Activated CD4-positive, alpha-beta T cell treated with anti-CD3 and anti-CD28 coated beads for 48 hours (primary cell): ENCODE results near the gene LRP2BP.
"Not testable (repeated sequence)": the region's sequence is repeated elsewhere in the genome, so short reads cannot be mapped to it uniquely, and the experiment has no call there.

ENCODE experiments used
- DNase-seq: peaks from one replicate; pipeline ENCODE4 v3.0.0-alpha.2; 2020

LRP2BP gene

GRCh38 chr4:185394568-185395237, 1.0 kb downstream of the LRP2BP start:
- DNase-seq = no peak

DNA sequence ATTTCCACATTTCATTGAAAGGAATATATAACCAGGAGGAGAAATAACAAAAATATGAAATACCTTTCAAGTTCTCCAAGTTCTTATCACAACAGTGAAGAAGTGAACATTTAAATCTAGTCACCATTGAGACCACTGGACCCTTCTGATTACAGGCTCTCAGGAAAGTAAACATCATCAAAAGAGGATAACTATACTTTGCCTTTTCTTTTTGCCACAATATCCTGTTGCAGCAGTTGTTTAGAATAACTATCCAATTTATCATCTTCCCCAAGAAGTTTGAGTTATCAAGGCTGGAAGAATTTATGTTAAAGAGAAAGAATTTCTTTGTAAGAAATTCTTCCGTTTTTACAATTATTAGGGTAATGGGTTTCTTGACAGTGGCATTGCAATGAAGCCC, 3.6 kb downstream of the LRP2BP start:
- DNase-seq = no peak

DNA sequence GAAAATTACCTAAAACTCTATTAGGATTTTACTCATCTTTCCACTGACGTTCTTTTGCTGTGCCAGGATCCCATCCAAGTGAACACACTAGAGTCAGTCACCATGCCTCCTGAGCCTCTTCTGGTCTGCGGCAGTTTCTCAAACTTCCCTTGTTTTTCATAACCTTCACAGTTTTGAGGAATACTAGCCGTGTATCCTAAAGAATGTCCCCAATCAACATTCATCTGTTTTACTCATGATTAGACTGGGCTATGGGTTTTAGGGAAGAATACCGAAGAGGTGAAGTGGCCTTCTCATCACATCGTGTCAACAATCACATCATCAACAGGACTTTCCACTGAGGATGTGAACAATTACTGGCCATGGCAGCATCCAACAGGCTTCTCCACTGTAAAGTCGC, 4.8 kb downstream of the LRP2BP start:
- no peak for DNase-seq

DNA sequence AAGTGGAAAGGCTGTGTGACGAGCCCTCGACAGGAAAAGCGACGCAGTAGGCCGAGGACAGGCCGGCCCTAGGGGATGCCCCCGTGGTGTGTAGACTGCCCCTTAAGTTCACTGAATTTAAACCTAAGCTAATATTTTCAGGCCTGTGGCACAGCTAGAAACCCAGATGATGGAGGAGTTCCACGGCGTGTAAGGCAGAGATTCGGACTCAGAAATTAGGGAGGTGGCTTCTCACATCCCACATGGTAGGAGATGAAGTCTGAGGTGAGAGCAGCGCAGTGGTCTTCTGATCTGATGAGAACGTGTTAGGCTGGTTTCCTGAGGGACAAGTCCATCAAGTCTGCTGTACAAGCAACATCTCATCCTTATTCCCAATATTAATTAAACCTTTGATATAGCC, 7.8 kb downstream of the LRP2BP start:
- DNase-seq = no peak

- no peak for DNase-seq
Measured at GRCh38 chr4:185384930-185385331, 10.8 kb downstream of the LRP2BP start.

DNA sequence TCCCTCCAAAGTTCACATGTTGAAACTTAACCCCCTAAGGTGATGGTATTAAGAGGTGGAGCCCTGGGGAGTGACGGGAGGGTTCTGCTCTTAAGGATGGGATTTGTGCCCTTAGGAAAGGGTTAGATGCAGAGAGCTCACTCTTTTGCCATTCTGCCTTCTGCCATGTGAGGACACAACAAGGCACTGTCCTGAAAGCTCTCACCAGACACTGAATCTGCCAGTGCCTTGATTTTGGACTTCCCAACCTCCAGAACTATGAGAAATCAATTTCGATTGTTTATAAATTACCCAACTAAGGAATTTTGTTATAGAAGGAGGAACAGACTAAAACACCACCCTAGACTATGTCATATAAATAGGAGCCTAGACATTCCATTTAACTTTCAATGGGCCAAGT, 11.7 kb downstream of the LRP2BP start:
- DNase-seq = no peak

GRCh38 chr4:185383451-185383850, 12.3 kb downstream of the LRP2BP start:
- no peak for DNase-seq

DNA sequence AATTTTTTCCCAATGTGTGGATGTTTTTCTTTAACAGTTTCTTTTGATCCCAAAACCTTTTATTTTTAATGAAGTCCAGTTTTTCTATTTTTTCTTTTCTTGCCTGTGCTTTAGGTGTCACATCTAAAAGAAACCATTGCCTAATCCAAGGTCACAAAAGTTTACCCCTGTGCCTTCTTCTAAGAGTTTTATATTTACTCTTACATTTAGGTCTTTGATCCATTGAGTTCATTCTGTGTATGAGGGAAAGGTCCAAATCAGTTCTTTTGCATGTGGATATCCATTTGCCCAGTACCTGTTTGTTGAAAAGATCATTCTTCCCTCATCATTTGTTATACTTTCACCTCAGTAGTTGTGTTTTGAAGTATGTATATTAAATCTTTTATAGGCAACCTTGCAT, 13.0 kb downstream of the LRP2BP start:
- DNase-seq = no peak

GRCh38 chr4:185381288-185382196, 14.2 kb downstream of the LRP2BP start:
- no peak for DNase-seq

GRCh38 chr4:185380320-185380719, 15.4 kb downstream of the LRP2BP start:
- no peak for DNase-seq

GRCh38 chr4:185379326-185380295, 16.1 kb downstream of the LRP2BP start:
- DNase-seq = no peak

DNA sequence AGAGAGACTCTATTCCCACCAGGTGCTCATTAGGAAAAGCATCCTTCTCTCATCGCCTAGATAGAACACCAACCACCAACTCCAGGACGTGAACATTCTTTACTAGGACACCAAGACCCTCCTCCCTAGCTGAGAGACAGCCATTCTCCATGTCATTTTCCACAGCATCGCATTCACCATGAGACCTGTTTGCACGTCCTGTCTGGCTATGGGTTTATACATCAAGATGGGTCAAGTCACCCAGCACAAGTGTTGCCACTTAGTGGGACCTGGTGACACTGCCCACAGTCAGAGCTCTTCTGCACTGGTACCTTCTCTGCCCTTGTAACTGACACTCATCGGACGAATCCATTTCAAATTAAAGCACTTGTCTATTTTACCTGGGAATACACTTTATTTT, 17.5 kb downstream of the LRP2BP start:
- no peak for DNase-seq

- DNase-seq = no peak
Measured at GRCh38 chr4:185374573-185374972, 21.2 kb downstream of the LRP2BP start.

DNA sequence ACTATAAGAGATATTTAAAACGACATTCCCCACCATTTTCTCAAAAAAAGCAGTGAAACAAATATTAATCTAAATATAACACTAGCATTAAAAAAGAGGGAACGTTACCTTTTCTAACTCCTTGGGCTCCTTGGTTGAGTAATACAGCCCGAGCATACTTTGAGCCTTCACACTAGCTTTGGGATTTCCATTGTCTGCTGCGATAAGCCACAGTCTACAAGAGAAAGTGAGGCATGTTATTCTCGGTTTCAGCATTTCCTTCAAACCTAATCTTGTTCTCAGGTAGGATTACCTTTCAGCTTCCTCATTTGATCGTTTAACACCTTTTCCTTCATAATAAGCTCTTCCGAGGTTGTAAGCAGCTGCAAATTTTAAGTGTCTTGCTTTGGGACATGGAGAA, 21.7 kb downstream of the LRP2BP start:
- no peak for DNase-seq

DNA sequence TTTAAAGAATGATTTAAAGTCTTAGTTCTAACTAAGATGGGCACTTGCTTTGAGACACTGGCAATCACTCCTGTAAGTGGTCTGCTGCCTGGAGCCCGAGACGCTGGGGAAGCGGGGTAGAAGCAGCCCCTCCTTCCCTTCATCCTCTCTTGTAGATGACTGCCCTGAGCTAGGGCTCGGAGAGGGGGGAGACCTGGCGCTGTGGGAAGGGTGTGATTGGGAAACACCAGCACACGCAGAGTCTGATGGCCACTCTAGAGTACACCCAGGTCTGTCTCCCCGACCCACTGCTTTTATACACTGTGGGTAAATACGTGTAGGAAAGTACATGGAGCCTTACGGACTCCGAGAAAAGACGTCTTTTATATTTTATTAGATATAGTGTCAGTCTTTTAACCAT, 24.0 kb downstream of the LRP2BP start:
- no peak for DNase-seq

DNA sequence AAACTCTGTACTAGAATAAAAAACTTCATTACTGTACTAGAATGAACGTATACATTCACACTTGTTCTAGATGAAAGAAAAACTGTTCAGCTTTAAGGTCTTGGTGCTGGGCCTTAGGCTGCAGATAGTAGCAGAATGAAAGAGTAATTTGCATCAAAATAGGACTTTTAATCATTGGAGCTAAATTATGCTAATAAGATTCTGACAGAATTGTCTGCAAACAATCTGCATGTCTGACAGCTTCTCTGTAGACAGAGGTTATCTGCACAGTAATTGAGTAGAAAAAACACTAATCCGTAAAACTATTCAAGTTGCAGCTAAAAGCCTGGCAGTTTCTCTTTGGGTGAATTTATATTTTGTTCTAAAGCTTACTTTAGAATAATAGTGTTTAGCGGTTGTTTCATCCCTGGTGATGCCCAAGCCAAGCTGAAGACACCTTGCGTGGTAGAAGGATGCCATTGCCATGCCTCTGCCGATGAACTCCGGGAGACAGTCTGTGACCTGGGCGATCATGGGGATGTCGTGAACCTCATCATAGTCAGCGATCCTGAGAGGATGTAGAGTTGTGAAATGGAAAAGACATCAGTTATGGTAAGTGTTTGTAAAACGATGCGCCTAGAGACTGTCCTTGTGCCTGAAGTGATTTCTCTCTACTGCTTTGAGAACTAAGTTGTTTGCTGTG, 25.3 kb downstream of the LRP2BP start:
- no peak for DNase-seq

DNA sequence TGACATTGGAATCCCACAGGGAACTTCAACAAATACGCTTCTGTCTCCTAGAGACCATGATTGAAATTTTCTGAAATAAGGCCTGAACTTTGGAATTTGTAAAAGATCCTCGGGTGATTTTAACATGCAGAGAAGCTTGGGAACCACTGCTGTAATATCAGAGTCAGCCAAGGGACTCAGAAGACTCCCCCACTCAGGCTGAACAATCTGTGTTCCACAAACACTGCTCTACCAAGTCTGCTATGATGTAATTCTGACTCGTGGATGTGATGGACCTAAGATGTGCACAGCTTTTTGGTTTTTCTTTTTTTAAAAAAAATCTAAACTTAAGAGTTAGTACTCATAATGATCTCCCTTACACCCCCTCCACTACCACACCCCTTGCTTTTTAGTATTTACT, 26.0 kb downstream of the LRP2BP start:
- no peak for DNase-seq

GRCh38 chr4:185364886-185365285, 30.8 kb downstream of the LRP2BP start:
- no peak for DNase-seq

- no peak for DNase-seq
Measured at GRCh38 chr4:185363251-185363650, 32.5 kb downstream of the LRP2BP start.

DNA sequence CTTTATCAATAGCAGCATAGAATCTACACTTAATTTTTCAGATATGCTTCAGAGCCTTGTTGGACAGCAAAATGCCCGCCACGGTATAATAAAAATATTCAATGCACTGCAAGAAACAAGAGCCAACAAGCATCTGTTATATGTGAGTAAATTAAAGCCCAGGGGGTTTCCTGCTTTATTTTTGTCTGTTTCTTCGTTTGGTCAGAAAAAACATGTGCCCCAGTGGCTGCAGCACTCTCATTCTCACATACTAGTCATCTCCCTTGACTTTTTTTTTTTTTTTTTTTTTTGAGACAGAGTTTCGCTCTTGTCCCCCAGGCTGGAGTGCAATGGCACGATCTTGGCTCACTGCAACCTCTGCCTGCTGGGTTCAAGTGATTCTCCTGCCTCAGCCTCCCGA, 33.2 kb downstream of the LRP2BP start:
- DNase-seq = not testable (repeated sequence)

DNA sequence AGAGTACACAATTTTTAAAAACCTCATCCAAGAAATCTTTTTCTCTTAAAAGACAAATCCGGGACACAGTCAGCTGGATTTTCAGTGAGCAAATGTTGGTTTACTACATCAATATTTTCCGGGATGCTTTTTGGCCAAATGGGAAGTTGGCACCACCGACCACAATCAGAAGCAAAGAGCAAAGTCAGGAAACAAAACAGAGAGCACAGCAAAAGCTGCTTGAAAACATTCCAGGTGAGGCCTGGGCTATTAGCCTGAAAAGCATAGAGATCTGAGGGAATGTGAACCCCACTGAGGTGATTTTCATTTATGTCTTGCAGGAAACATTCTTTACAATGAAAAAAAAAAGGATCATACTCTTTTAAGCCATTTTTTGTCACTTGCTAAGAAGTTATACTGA, 33.9 kb downstream of the LRP2BP start:
- DNase-seq = no peak

DNA sequence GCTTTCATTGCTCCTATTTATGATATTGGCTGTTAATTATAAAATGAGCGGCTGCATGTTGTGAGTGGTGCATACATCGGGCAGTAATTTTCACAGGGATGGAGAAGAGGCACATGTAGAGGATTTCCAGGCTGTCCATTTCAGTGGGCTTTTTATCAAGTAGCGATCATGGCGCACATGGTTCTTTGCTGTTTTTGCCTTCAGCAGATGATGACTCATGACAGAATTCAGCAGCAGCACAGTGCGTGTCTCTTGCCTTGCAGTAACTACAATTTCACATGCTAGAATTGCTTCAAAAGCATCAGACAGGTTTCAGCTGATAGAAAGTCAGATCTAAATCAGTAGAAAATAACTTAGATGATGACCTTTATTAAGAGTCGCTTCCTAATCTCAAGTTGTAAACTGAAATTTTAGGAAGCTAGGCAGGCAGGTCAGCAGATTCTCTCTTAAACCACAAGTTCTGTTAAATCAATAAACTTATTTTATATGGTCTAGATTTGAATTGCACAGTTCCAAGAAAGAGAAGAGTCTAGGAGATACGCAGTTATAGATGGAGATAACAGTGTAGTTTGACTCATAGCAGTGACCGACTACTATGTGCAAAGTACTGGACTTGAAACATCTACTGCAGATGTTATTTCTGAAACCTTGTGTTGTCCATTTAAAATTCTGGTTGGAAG, 35.8 kb downstream of the LRP2BP start:
- DNase-seq = no peak
